ENCODE results near the gene WFDC9.

Gene WFDC9

GRCh38 chr20:45617591-45617990 is 13.5 kb downstream of the WFDC9 start:
- H3K4me3 ChIP-seq (ENCODE audit: low read depth, low read length): no peak overlapping the region
- no peak for TF ChIP-seq ZNF837 (tag by site-specific recombination; IDR thresholded peaks at IDR 0.05)
- TF ChIP-seq ZNF747 (tag by site-specific recombination; IDR thresholded peaks at IDR 0.05): no peak
- TF ChIP-seq, protein P1, sequence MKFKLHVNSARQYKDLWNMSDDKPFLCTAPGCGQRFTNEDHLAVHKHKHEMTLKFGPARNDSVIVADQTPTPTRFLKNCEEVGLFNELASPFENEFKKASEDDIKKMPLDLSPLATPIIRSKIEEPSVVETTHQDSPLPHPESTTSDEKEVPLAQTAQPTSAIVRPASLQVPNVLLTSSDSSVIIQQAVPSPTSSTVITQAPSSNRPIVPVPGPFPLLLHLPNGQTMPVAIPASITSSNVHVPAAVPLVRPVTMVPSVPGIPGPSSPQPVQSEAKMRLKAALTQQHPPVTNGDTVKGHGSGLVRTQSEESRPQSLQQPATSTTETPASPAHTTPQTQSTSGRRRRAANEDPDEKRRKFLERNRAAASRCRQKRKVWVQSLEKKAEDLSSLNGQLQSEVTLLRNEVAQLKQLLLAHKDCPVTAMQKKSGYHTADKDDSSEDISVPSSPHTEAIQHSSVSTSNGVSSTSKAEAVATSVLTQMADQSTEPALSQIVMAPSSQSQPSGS (tag by site-specific recombination; IDR thresholded peaks at IDR 0.05; ENCODE audit: low read depth): no peak
- no peak for TF ChIP-seq REPIN1 (tag by site-specific recombination; IDR thresholded peaks at IDR 0.05; ENCODE audit: low read depth)
- TF ChIP-seq ZBTB6 (tag by site-specific recombination; IDR thresholded peaks at IDR 0.05): no peak
- no peak for TF ChIP-seq PRDM4 (tag by site-specific recombination; IDR thresholded peaks at IDR 0.05)
- no peak for TF ChIP-seq GLI4 (tag by site-specific recombination; IDR thresholded peaks at IDR 0.05)
- no peak for TF ChIP-seq ZNF24 (tag by site-specific recombination; IDR thresholded peaks at IDR 0.05)
- TF ChIP-seq, protein P2, sequence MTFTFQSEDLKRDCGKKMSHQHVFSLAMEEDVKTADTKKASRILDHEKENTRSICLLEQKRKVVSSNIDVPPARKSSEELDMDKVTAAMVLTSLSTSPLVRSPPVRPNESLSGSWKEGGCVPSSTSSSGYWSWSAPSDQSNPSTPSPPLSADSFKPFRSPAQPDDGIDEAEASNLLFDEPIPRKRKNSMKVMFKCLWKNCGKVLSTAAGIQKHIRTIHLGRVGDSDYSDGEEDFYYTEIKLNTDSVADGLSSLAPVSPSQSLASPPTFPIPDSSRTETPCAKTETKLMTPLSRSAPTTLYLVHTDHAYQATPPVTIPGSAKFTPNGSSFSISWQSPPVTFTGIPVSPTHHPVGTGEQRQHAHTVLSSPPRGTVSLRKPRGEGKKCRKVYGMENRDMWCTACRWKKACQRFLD (tag by site-specific recombination; IDR thresholded peaks at IDR 0.05): no peak
- no peak for TF ChIP-seq ZNF350 (tag by site-specific recombination; IDR thresholded peaks at IDR 0.05)
- no peak for TF ChIP-seq ZSCAN30 (tag by site-specific recombination; IDR thresholded peaks at IDR 0.05)
- no peak for TF ChIP-seq FEZF1 (tag by site-specific recombination; IDR thresholded peaks at IDR 0.05)
- TF ChIP-seq ZNF830 (tag by site-specific recombination; IDR thresholded peaks at IDR 0.05; ENCODE audit: low read depth): no peak
- TF ChIP-seq, protein P3, sequence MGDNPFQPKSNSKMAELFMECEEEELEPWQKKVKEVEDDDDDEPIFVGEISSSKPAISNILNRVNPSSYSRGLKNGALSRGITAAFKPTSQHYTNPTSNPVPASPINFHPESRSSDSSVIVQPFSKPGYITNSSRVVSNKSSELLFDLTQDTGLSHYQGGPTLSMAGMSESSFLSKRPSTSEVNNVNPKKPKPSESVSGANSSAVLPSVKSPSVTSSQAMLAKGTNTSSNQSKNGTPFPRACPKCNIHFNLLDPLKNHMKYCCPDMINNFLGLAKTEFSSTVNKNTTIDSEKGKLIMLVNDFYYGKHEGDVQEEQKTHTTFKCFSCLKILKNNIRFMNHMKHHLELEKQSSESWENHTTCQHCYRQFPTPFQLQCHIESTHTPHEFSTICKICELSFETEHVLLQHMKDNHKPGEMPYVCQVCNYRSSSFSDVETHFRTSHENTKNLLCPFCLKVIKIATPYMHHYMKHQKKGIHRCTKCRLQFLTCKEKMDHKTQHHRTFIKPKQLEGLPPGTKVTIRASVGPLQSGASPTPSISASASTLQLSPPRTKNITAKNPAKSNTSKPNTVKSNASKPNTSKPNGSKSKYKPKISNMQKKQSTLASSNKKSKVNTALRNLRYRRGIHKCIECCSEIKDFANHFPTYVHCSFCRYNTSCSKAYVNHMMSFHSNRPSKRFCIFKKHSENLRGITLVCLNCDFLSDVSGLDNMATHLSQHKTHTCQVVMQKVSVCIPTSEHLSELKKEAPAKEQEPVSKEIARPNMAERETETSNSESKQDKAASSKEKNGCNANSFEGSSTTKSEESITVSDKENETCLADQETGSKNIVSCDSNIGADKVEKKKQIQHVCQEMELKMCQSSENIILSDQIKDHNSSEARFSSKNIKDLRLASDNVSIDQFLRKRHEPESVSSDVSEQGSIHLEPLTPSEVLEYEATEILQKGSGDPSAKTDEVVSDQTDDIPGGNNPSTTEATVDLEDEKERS (tag by site-specific recombination; IDR thresholded peaks at IDR 0.05): no peak
- no peak for TF ChIP-seq ZNF610 (tag by site-specific recombination; IDR thresholded peaks at IDR 0.05; ENCODE audit: borderline replicate concordance)
- ChIA-PET POLR2A (no interaction called here), CTCF (interaction anchor here (0.8 to 1.2 kb wide), 3 partner anchors 12 to 153 kb away, joined by 3 to 8 read pairs (median 3); partner anchors contain the start of gene WFDC10A)
- no peaks in the 10 kb centered on the region for H3K36me3 ChIP-seq (ENCODE audit: control insufficient read depth in 2 of 2, insufficient read depth in 1 of 2, low read length in 2 of 2)
- no peak overlapping the region for H3K27ac ChIP-seq (ENCODE audit: extremely low read depth, low read depth, low read length)
- H3K9me3 ChIP-seq (ENCODE audit: control insufficient read depth, insufficient read depth, low read depth, low read length): no peaks in the 10 kb centered on the region
- no peaks in the 10 kb centered on the region for H3K4me1 ChIP-seq (ENCODE audit: control insufficient read depth, insufficient read depth, low read length)

- ChIA-PET POLR2A (no interaction called here), CTCF (interaction anchor here (0.7 kb wide), 1 partner anchor 106 kb away, joined by 5 read pairs; no protein-coding TSS in a partner anchor)
- TF ChIP-seq GLI2 (tag by site-specific recombination; IDR thresholded peaks at IDR 0.05; ENCODE audit: borderline replicate concordance, low read depth) (no peak), ZBTB7A (tag by site-specific recombination; IDR thresholded peaks at IDR 0.05; ENCODE audit: low read depth) (no peak), KLF1 (tag by site-specific recombination; IDR thresholded peaks at IDR 0.05) (no peak), ZNF324 (tag by site-specific recombination; IDR thresholded peaks at IDR 0.05) (no peak), ZXDB (tag by site-specific recombination; IDR thresholded peaks at IDR 0.05) (no peak)
- TF ChIP-seq, protein P4, sequence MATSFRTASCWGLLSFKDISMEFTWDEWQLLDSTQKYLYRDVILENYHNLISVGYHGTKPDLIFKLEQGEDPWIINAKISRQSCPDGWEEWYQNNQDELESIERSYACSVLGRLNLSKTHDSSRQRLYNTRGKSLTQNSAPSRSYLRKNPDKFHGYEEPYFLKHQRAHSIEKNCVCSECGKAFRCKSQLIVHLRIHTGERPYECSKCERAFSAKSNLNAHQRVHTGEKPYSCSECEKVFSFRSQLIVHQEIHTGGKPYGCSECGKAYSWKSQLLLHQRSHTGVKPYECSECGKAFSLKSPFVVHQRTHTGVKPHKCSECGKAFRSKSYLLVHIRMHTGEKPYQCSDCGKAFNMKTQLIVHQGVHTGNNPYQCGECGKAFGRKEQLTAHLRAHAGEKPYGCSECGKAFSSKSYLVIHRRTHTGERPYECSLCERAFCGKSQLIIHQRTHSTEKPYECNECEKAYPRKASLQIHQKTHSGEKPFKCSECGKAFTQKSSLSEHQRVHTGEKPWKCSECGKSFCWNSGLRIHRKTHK (tag by site-specific recombination; IDR thresholded peaks at IDR 0.05): no peak
- H3K27ac ChIP-seq (ENCODE audit: extremely low read depth, low read depth, low read length): no peak overlapping the region
- H3K4me1 ChIP-seq (ENCODE audit: control insufficient read depth, insufficient read depth, low read length): no peaks in the 10 kb centered on the region
- H3K4me3 ChIP-seq (ENCODE audit: low read depth, low read length): no peak overlapping the region
- no peaks in the 10 kb centered on the region for H3K9me3 ChIP-seq (ENCODE audit: control insufficient read depth, insufficient read depth, low read depth, low read length)
- no peaks in the 10 kb centered on the region for H3K36me3 ChIP-seq (ENCODE audit: control insufficient read depth in 2 of 2, insufficient read depth in 1 of 2, low read length in 2 of 2)
Observed at GRCh38 chr20:45612314-45612713, 18.8 kb downstream of the WFDC9 start.
